HG03354 (cell line): ENCODE measurements around the gene E2F8.

Experiments used
- ATAC-seq: cut with Tn5 transposase; IDR thresholded peaks from one replicate; pipeline ENCODE4 v1.9.1; 2021; ENCODE audit warnings: mild to moderate bottlenecking; ENCODE audit not compliant: unreplicated experiment, poor library complexity, severe bottlenecking

Gene E2F8

DNA sequence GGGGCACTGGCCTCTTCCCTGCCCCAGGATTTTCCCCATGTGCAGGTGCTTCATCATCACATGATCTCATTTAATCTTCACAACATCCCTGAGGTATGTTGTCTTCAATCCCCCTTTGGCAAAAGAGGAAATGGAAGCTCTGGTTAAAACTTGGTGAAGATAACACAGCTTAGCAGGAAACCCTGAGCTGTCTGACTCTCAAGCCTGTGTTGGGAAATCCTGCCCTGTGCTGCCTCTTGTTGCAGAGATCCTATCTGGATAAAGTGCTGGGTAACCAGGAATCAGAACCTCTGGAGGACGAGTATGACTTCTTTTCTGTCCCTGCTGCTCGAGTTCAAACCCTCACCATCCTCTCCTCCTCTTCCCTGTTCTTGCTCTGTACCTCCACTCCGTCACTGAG is 13.1 kb upstream of the E2F8 start:
- no peak for ATAC-seq

GRCh38 chr11:19253153-19253745 is 12.5 kb upstream of the E2F8 start:
- ATAC-seq: no peak

DNA sequence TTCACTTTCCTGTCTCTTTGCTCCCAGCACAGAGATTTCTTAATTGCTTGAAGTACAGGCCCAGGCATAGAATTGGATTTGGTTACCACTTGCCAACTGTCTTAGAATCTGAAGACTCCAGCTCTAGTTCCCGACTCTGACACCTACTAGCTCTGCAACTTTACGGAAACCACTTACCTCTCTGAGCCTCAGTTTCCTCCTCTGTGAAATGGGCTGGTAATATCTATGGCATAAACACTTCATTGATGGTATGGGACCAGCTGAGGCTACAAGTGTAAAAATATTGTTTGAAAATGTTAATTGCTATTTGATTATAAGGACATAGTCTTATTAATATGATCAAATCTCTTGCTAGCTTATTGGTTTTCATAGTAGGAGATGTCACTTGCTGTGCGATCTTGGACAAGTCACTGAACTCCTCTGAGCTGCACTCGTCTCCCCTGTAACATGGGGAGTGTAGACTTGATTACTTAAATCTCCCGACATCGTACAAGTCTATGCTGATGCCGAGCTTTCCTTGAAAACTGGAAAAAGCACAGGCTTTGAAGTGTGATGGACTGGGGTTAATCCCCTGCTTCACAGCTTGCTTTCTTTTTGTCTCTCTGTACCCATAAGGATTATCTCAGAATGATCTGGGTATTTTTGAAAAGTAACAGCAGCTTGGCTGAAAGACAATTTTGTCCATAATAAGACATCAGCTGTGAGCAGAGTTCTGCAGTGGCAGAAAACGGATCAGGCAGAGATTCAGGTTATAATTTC is 11.8 kb upstream of the E2F8 start:
- ATAC-seq: no peak

- ATAC-seq: no peak
Observed at GRCh38 chr11:19251577-19251976, 10.8 kb upstream of the E2F8 start.

DNA sequence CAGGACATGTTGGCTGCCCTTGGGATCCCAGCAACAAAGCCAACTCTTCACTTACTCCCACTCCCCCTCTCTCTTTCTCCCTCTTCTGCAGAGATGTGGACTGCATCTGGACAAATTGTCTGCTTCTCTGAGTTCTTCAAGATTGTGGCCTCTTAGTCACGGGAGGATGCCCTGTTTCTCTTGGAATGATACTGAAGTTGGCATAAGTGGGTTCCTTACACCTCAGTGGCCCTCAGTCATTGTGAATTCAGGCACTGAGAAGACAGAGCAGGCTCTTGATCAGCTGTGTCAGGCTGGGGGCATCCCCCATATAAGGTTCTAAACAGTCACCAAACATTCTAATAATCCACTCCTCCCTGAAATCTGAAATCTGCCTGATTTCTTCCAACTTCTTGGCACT is 6.1 kb upstream of the E2F8 start:
- no peak for ATAC-seq

GRCh38 chr11:19245351-19245750 is 4.6 kb upstream of the E2F8 start:
- no peak for ATAC-seq

DNA sequence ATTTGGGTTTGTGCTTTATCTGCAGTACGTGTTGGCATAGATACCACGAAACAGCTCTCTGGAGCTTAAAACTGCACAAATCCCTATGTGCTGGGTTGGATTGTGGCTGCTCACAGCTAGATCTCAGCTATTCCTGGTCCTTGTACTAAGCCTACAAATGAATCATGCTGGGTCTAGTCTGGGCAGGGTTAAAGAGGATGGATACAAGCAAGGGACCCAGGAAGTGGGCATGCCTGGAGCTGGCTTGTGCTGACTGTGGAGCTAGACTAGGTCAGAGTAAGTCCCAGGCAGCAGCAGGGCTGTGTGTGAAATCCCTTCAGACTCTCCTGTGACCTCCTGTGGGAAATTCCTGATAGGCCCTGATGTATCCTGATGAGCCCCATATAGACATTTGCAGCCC is 3.9 kb upstream of the E2F8 start:
- ATAC-seq: no peak

GRCh38 chr11:19244084-19244483 is 3.3 kb upstream of the E2F8 start:
- no peak for ATAC-seq

- ATAC-seq: no peak
Observed at GRCh38 chr11:19243613-19244012, 2.9 kb upstream of the E2F8 start.

DNA sequence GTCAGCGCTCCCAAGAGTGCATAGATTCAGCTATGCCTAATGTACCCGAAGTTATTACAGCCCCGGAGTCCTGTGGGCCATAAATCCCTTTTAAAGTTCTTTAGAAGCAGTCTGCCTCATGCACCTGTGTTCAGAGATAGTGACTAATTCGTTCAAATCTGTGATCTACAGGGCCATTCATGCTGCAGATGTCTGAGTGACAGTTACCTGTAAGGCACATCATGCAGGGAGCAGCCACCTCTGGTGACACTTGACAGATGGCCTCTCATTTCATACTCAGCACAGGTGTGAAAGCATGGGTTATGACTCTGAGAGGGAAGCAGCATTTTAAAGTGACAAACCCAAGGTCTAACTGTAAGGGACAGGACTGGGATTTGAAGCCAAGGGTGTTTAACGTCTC is 2.4 kb upstream of the E2F8 start:
- no peak for ATAC-seq

DNA sequence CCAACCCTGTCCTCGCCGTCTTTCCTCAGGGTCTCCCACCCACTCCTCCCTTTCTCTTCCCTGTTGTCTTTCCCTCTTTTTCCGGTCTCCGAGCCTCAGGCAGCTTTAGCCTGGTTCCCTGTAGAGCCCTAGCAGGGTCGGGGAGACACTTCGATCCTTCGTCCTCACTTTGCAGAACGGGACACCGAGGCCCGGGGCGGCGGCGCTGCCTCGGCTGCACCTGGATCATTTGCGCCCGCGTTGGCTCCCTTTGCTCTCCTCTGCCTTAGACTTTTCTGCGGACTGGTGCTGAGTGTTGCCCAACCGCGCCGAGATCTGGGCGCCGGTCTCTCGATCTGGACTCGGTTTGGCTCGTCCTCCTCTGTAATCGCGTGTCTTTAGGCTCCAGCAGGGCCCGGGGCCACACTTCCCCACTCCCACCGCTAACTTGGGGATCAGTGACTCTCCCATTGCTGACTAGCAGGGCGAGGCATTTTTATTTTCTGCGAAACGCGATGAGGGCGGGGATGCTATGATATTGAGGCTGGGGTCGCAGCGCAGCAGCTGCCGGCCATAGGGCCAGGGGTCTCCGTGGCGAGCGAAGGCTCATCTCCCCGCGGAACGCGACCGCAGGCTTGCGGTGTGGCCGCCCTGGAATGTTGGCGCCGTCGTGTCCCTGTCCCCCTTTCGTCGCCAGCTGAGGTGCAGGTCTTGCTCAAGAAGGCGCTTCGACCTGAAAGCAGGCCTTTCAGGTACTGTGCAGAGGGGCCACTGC is 1.6 kb upstream of the E2F8 start:
- no peak for ATAC-seq

GRCh38 chr11:19241260-19242178 is 774 bp upstream of the E2F8 start:
- ATAC-seq: peak; percentile 46

DNA sequence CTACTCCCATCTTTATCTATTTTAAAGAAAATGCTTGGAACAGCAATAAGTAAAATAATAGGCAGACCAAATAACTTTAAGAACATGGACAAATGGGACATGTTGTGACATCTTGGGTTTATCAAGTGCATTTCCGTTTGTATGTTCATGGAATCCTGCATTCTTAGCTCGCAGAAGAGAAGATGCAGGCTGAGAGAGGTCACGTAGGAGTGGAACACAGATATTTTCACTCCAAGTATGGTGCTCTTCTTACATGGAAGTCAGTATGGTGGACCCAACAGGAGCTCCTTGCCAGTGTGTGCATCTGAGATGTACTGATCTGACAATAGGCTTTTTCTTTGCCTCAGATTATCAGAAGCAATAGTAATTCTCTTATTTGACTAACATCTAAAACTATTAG is 1.7 kb downstream of the E2F8 start:
- ATAC-seq: no peak

- no peak for ATAC-seq
Observed at GRCh38 chr11:19237813-19238212, 2.9 kb downstream of the E2F8 start.

- no peak for ATAC-seq
Observed at GRCh38 chr11:19237381-19237780, 3.4 kb downstream of the E2F8 start.

DNA sequence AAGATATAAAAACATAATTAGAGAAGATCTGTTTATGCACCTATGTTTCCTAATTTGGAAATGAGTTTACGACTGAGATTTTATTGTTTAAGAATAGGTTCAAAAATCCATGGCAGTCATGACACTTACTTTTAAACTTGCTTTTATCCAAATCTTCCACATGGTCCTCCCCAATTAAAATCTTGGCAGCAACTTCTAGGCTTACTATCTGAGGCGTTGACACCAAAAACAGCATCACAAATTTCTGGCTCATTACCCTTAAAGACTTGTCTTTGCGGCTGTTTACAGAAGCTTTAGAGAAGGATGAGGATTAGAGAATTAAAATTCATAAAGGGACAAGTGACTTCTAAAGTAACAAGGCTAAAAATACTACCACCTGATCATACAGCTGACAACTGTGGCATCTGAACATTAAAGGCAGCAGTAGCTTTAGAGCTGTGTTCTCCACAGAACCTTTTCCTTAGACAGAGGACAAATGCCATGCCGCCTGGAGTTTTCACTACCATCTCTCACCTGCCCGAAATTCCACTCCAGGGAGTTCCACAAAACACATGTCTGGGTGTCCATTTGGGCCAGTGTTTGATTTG is 6.4 kb downstream of the E2F8 start:
- no peak for ATAC-seq

DNA sequence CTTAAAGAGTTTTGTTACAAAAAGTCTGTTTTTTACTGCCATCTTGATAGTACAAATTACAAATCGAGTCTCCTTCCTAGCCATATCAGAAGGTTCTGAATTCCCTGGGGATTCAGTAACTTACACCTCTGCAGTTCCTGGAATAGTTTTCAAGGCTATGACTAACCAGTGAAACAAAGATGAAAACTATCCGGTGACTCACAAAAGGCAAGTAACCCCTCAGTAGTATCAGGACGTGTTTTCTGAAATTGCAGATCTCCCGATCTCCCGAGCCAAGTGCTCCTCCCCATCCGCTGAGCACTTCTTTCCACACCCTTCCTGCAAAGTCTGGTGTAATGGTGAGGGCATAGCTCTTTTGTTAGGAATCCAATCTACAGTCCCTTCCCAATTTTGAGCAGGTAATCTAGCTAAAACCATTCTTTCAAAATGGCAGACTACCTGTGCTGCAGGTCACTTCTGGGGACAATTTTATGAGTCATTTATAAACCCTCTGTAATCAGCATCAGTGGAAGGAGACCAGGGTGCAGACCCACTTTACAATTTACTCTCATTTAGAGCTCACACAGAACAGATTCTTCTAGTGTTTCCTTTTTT is 7.7 kb downstream of the E2F8 start:
- no peak for ATAC-seq

DNA sequence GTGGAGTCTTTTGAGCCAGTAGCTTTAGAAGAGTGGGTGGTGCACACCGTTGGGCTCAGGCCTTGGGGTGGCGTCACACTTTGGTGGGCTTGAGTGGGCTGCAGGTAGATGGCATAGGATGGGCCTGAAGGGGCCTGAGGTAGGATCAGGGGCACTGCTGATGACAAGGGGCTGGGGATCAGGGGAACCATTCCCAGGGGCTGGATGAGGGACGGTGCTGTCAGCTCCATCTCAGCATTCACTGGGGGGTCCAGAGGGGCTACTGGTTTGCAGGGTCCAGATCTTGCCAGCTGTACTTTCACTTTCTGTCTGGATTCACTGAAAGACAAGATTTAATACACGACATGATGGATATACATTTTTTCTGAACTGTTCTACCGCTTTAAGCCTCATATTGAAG is 11.1 kb downstream of the E2F8 start:
- ATAC-seq: no peak

- ATAC-seq: no peak
Observed at GRCh38 chr11:19228968-19229367, 11.8 kb downstream of the E2F8 start.
